K562 (cell line): ENCODE measurements around the gene ICE2. TPM values are rescaled to one million over a fixed set of nuclear protein-coding genes. Genes with fewer than 3 reads are reported as not detected.

ENCODE experiments used
- ATF2 ChIP-seq: sonication (generic); formaldehyde crosslinking; IDR thresholded peaks from 2 replicates; pipeline ENCODE4 v1.8.1; 2022; ENCODE audit warnings: missing genetic modification reagents
- BRD9 ChIP-seq: fragments of 450-650 bp; IDR thresholded peaks from 2 replicates; pipeline ENCODE4 v1.6.1; 2018; ENCODE audit warnings: low read depth; ENCODE audit not compliant: partially characterized antibody
- EP400 ChIP-seq: fragments of 450-650 bp; IDR thresholded peaks from 2 replicates; pipeline ENCODE4 v1.6.1; 2017; ENCODE audit warnings: antibody characterized with exemption, mild to moderate bottlenecking, moderate library complexity
- EWSR1 ChIP-seq: fragments of 450-650 bp; IDR thresholded peaks from 2 replicates; pipeline ENCODE4 v1.6.1; 2018; ENCODE audit warnings: borderline replicate concordance, mild to moderate bottlenecking, low read depth, moderate library complexity; ENCODE audit not compliant: partially characterized antibody
- LCOR ChIP-seq: sonication (generic); formaldehyde crosslinking; IDR thresholded peaks from 2 replicates; pipeline ENCODE4 v1.8.0; 2022; ENCODE audit warnings: mild to moderate bottlenecking, missing genetic modification reagents
- MCM7 ChIP-seq, 2 experiments: fragments of 450-650 bp; IDR thresholded peaks; 2 replicates each; pipeline ENCODE4 v1.6.1; 2016 to 2018
- MXI1 ChIP-seq: IDR thresholded peaks from 2 replicates; pipeline ENCODE4 v1.6.1; 2011; ENCODE audit warnings: low read depth, mild to moderate bottlenecking, improper control_type of control experiment, low read length
- NCOA6 ChIP-seq: fragments of 450-650 bp; IDR thresholded peaks from 2 replicates; pipeline ENCODE4 v1.6.1; 2017; ENCODE audit warnings: mild to moderate bottlenecking
- NFIX ChIP-seq: fragments of 250-450 bp; sonication (Bioruptor Pico); IDR thresholded peaks from 2 replicates; pipeline ENCODE4 v1.4.0; 2020; ENCODE audit warnings: low read depth, mild to moderate bottlenecking, moderate library complexity
- NFXL1 ChIP-seq: fragments of 450-650 bp; formaldehyde crosslinking; IDR thresholded peaks from 2 replicates; pipeline ENCODE4 v1.4.0; 2021; ENCODE audit warnings: mild to moderate bottlenecking
- NR4A1 ChIP-seq, 2 experiments: fragments of 250-450 bp in 1 of 2; fragments of 450-650 bp in 1 of 2; sonication (Bioruptor Pico) in 1 of 2; IDR thresholded peaks; 2 replicates each; pipeline versions ENCODE4 v1.4.0 to v1.6.1; 2016 to 2020; ENCODE audit warnings: mild to moderate bottlenecking in 2 of 2, missing compliant biosample characterization in 1 of 2, missing genetic modification characterization in 1 of 2, moderate library complexity in 1 of 2
- POLR2B ChIP-seq: fragments of 450-650 bp; IDR thresholded peaks from 2 replicates; pipeline ENCODE4 v1.6.1; 2018; ENCODE audit warnings: low read depth; ENCODE audit not compliant: partially characterized antibody
- PRMT5 ChIP-seq: sonication (generic); formaldehyde crosslinking; IDR thresholded peaks from 2 replicates; pipeline ENCODE4 v1.5.0; 2020; ENCODE audit warnings: missing genetic modification reagents
- RBFOX2 ChIP-seq: fragments of 200-400 bp; formaldehyde crosslinking; IDR thresholded peaks from 2 replicates; pipeline ENCODE4 v1.6.1; 2017; ENCODE audit warnings: low read depth, mild to moderate bottlenecking, low read length, moderate library complexity
- REST ChIP-seq, 2 experiments: fragments of 450-650 bp; formaldehyde crosslinking in 1 of 2; IDR thresholded peaks; 2 replicates each; pipeline versions ENCODE4 v1.4.0 to v1.6.1; 2014 to 2020; ENCODE audit warnings: mild to moderate bottlenecking in 2 of 2, borderline replicate concordance in 1 of 2, low read depth in 1 of 2
- RHOXF2B ChIP-seq: fragments of 250-450 bp; sonication (Bioruptor Pico); conservative IDR thresholded peaks from 2 replicates; pipeline ENCODE4 v1.5.1; 2021
- RNF2 ChIP-seq: sonication (generic); IDR thresholded peaks from 2 replicates; pipeline ENCODE4 v1.6.1; 2016
- ZNF444 ChIP-seq: fragments of 250-450 bp; sonication (Bioruptor Pico); IDR thresholded peaks from 2 replicates; pipeline ENCODE4 v1.4.0; 2020; ENCODE audit warnings: mild to moderate bottlenecking, moderate library complexity
- ZNF764 ChIP-seq: fragments of 250-450 bp; sonication (Bioruptor Pico); IDR thresholded peaks from 2 replicates; pipeline ENCODE4 v1.4.0; 2020; ENCODE audit warnings: low read depth, mild to moderate bottlenecking, moderate library complexity
- ZNF778 ChIP-seq: fragments of 450-650 bp; formaldehyde crosslinking; IDR thresholded peaks from 2 replicates; pipeline ENCODE4 v1.4.0; 2020; ENCODE audit warnings: mild to moderate bottlenecking, moderate library complexity
- ZNF79 ChIP-seq: fragments of 250-450 bp; sonication (Bioruptor Pico); IDR thresholded peaks from 2 replicates; pipeline ENCODE4 v1.4.0; 2020; ENCODE audit warnings: low read depth, mild to moderate bottlenecking, moderate library complexity
- polyA plus RNA-seq, 8 experiments: library from polyadenylated mRNA; depleted of rRNA in 4 of 8; stranded (reverse) in 5 of 8; unstranded in 3 of 8; fragments of >200 nt; fragmentation: Nextera tagmentation in 2 of 8; fragmentation: Illumina TruSeq in 1 of 8; extraction: Ambion mirVana in 2 of 8; extraction: Trizol in 1 of 8; gene quantifications; 2 replicates each; pipeline versions ENCODE4 v1.2.1 to v1.2.3, GENCODE V29; 2011 to 2014; ENCODE audit warnings: inconsistent platforms in 1 of 8, missing spikeins in 1 of 8
- total RNA-seq, 7 experiments: library from RNA; depleted of rRNA in 6 of 7; stranded (reverse); fragments of >200 nt in 6 of 7; fragmentation: Illumina TruSeq in 2 of 7; extraction: Trizol in 2 of 7; gene quantifications; 2 replicates each; pipeline versions ENCODE4 v1.2.1 to v1.2.3, GENCODE V29; 2011 to 2021; ENCODE audit warnings: low replicate concordance in 1 of 7

Gene ICE2
- total and polyA plus RNA-seq, 9 of the 15 experiments (the other 6 are each of a cell fraction or from before 2014, with no cell fraction given): 21.8 to 87.9 (median 58.1) TPM

GRCh38 chr15:60397772-60398445 lies 81.0 kb downstream of the ICE2 start, which contains the start of gene ANXA2 (continued):
- no peak for TF ChIP-seq REST (IDR thresholded peaks at IDR 0.05; ENCODE audit: borderline replicate concordance)
- TF ChIP-seq REST (CRISPR knock-in tag; IDR thresholded peaks at IDR 0.05; ENCODE audit: low read depth): no peak
- no peak for TF ChIP-seq NCOA6
- TF ChIP-seq EP400: no peak
- TF ChIP-seq NFIX (CRISPR knock-in tag): no peak
- no peak for TF ChIP-seq ATF2 (CRISPR knock-in tag)
- TF ChIP-seq ZNF79 (CRISPR knock-in tag): no peak
- TF ChIP-seq ZNF444: no peak
- TF ChIP-seq NFXL1 (CRISPR knock-in tag): no peak
- TF ChIP-seq RBFOX2: peak; percentile 90
- peak; percentile 87 for TF ChIP-seq POLR2B
- TF ChIP-seq RHOXF2B (CRISPR knock-in tag): no peak
- no peak for TF ChIP-seq MCM7 (IDR thresholded peaks at IDR 0.05)
- TF ChIP-seq MXI1: 0 out of 2 replicates have a peak, but pooled peaks have one; percentile 13
- TF ChIP-seq ZNF778 (CRISPR knock-in tag): no peak
- no peak for TF ChIP-seq LCOR (CRISPR knock-in tag)
- TF ChIP-seq RNF2: no peak
- no peak for TF ChIP-seq NR4A1 (CRISPR knock-in tag; IDR thresholded peaks at IDR 0.05)
- TF ChIP-seq NR4A1 (tag; IDR thresholded peaks at IDR 0.05): no peak
- TF ChIP-seq BRD9: no peak
- no peak for TF ChIP-seq ZNF764 (CRISPR knock-in tag)
- TF ChIP-seq PRMT5 (CRISPR knock-in tag): no peak
- TF ChIP-seq EWSR1: no peak
